Measurements from ENCODE around the gene SHISA7. TPM values are rescaled to one million over a fixed set of nuclear protein-coding genes. Genes with fewer than 3 reads are reported as not detected.

Gene SHISA7
- total RNA-seq, 1 experiment from 2014 or later = not detected

GRCh38 chr19:55491546-55492360 is 48.7 kb upstream of the SHISA7 start:
- Histone ChIP-seq H3K36me3 (ENCODE audit: low read depth, low read length) (no peaks in the 10 kb centered on the region), H3K4me2 (ENCODE audit: low read length) (no peak overlapping the region), H3K9me3 (ENCODE audit: low read length) (no peaks in the 10 kb centered on the region), H3K4me3 (ENCODE audit: low read length) (no peak overlapping the region), H3F3A (ENCODE audit: low read length, unreplicated experiment) (peaks cover 3% of the 10 kb centered on the region), H3K4me1 (ENCODE audit: insufficient read depth, low read length) (peaks cover 17% of the 10 kb centered on the region), H3K9me2 (replicated peaks; ENCODE audit: low read length) (no peaks in the 10 kb centered on the region), H3K79me2 (ENCODE audit: low read length) (no peaks in the 10 kb centered on the region), H4K20me1 (ENCODE audit: low read length) (no peaks in the 10 kb centered on the region), H3K27ac (ENCODE audit: low read length) (no peak overlapping the region), H3K9ac (ENCODE audit: low read length) (no peak overlapping the region), H2AFZ (ENCODE audit: low read length) (no peak overlapping the region), H3K27me3 (ENCODE audit: low read length) (no peaks in the 10 kb centered on the region)
- POLR2A ChIA-PET (ENCODE audit: unreplicated experiment) = no interaction called here
- TF ChIP-seq CTCF (conservative IDR thresholded peaks at IDR 0.05; ENCODE audit: low read depth, low read length) = no peak
- no peak for TF ChIP-seq EZH2phosphoT487 (IDR thresholded peaks at IDR 0.05; ENCODE audit: borderline replicate concordance, low read length)
- no peak for DNase-seq
- peak; percentile 11 for ATAC-seq
- CTCF ChIA-PET = interaction anchor here (1.0 kb wide), 1 partner anchor 12 kb away, joined by 3 read pairs; no protein-coding TSS in a partner anchor
- no TSS peak for BruUV-seq (replicated peaks)
- intact Hi-C loops (cut with micrococcal nuclease) = no loop called here

- no peak for ATAC-seq
- ChIA-PET CTCF (no interaction called here), POLR2A (ENCODE audit: unreplicated experiment) (no interaction called here)
- no peaks in the 10 kb centered on the region for H3K27me3 ChIP-seq (ENCODE audit: low read length)
- TF ChIP-seq CTCF (conservative IDR thresholded peaks at IDR 0.05; ENCODE audit: low read depth, low read length) = no peak
- no peak for TF ChIP-seq EZH2phosphoT487 (IDR thresholded peaks at IDR 0.05; ENCODE audit: borderline replicate concordance, low read length)
- TF ChIP-seq EZH2 (IDR thresholded peaks at IDR 0.05; ENCODE audit: low read length, unreplicated experiment) = no peak
- intact Hi-C loops (cut with micrococcal nuclease) = no loop called here
- H3K4me3 ChIP-seq (ENCODE audit: low read length) = no peak overlapping the region
- no peak overlapping the region for H3K27ac ChIP-seq (ENCODE audit: low read length)
- BruUV-seq (replicated peaks) = no TSS peak
- H3K9ac ChIP-seq (ENCODE audit: low read length) = no peak overlapping the region
- H3K9me3 ChIP-seq (ENCODE audit: low read length) = no peaks in the 10 kb centered on the region
- H3K4me1 ChIP-seq (ENCODE audit: insufficient read depth, low read length) = peaks cover 26% of the 10 kb centered on the region
- H3K9me2 ChIP-seq (replicated peaks; ENCODE audit: low read length) = no peaks in the 10 kb centered on the region
- no peak for DNase-seq
- H4K20me1 ChIP-seq (ENCODE audit: low read length) = no peaks in the 10 kb centered on the region
- H3K36me3 ChIP-seq (ENCODE audit: low read depth, low read length) = no peaks in the 10 kb centered on the region
- H3F3A ChIP-seq (ENCODE audit: low read length, unreplicated experiment) = peaks cover 3% of the 10 kb centered on the region
- no peak overlapping the region for H3K4me2 ChIP-seq (ENCODE audit: low read length)
- no peak overlapping the region for H2AFZ ChIP-seq (ENCODE audit: low read length)
- H3K79me2 ChIP-seq (ENCODE audit: low read length) = no peaks in the 10 kb centered on the region
Measured at GRCh38 chr19:55490478-55491432, 47.7 kb upstream of the SHISA7 start.
